ENCODE measurements around the gene BOD1L2. TPM values are rescaled to one million over a fixed set of nuclear protein-coding genes. Genes with fewer than 3 reads are reported as not detected.

BOD1L2 gene
- total RNA-seq, 1 donor from 2014 or later: not detected

- intact Hi-C loops (cut with micrococcal nuclease): no loop called here
- H3K27me3 Mint-ChIP-seq (ENCODE audit: insufficient read depth): no peaks in the 10 kb centered on the region
- no peaks in the 10 kb centered on the region for H3K36me3 Mint-ChIP-seq (ENCODE audit: low read depth)
- no peak overlapping the region for H3K4me3 Mint-ChIP-seq
- no peaks in the 10 kb centered on the region for H3K9me3 Mint-ChIP-seq
- H3K4me1 Mint-ChIP-seq (ENCODE audit: low read depth): no peaks in the 10 kb centered on the region
- no peak overlapping the region for H3K27ac Mint-ChIP-seq
- DNase-seq (ENCODE audit: low spot score): no peak
These were observed 11.2 kb upstream of the BOD1L2 start for GRCh38 chr18:57135699-57136098.

- H3K27ac Mint-ChIP-seq: no peak overlapping the region
- no peak overlapping the region for H3K4me3 Mint-ChIP-seq
- no peaks in the 10 kb centered on the region for H3K9me3 Mint-ChIP-seq
- H3K36me3 Mint-ChIP-seq (ENCODE audit: low read depth): no peaks in the 10 kb centered on the region
- H3K4me1 Mint-ChIP-seq (ENCODE audit: low read depth): no peaks in the 10 kb centered on the region
- no peaks in the 10 kb centered on the region for H3K27me3 Mint-ChIP-seq (ENCODE audit: insufficient read depth)
- DNase-seq (ENCODE audit: low spot score): no peak
- intact Hi-C loops (cut with micrococcal nuclease): no loop called here
These were observed 9.0 kb upstream of the BOD1L2 start for GRCh38 chr18:57137847-57138246.

- DNase-seq (ENCODE audit: low spot score): no peak
- Mint-ChIP-seq H3K36me3 (ENCODE audit: low read depth) (no peaks in the 10 kb centered on the region), H3K27me3 (ENCODE audit: insufficient read depth) (no peaks in the 10 kb centered on the region), H3K27ac (no peak overlapping the region), H3K9me3 (no peaks in the 10 kb centered on the region), H3K4me3 (no peak overlapping the region), H3K4me1 (ENCODE audit: low read depth) (no peaks in the 10 kb centered on the region)
- intact Hi-C loops (cut with micrococcal nuclease): no loop called here
These were observed 5.4 kb upstream of the BOD1L2 start for GRCh38 chr18:57141208-57142129.

GRCh38 chr18:57142324-57142723 lies 4.6 kb upstream of the BOD1L2 start:
- Mint-ChIP-seq H3K27ac (no peak overlapping the region), H3K9me3 (no peaks in the 10 kb centered on the region), H3K4me3 (no peak overlapping the region), H3K36me3 (ENCODE audit: low read depth) (no peaks in the 10 kb centered on the region), H3K27me3 (ENCODE audit: insufficient read depth) (no peaks in the 10 kb centered on the region), H3K4me1 (ENCODE audit: low read depth) (no peaks in the 10 kb centered on the region)
- DNase-seq (ENCODE audit: low spot score): no peak
- intact Hi-C loops (cut with micrococcal nuclease): no loop called here

- Mint-ChIP-seq H3K9me3 (no peaks in the 10 kb centered on the region), H3K27ac (no peak overlapping the region), H3K4me3 (no peak overlapping the region), H3K27me3 (ENCODE audit: insufficient read depth) (no peaks in the 10 kb centered on the region), H3K4me1 (ENCODE audit: low read depth) (no peaks in the 10 kb centered on the region), H3K36me3 (ENCODE audit: low read depth) (no peaks in the 10 kb centered on the region)
- no peak for DNase-seq (ENCODE audit: low spot score)
- intact Hi-C loops (cut with micrococcal nuclease): no loop called here
These were observed 3.6 kb upstream of the BOD1L2 start for GRCh38 chr18:57143265-57143664.

GRCh38 chr18:57148263-57148662 lies 1.4 kb downstream of the BOD1L2 start:
- intact Hi-C loops (cut with micrococcal nuclease): no loop called here
- DNase-seq (ENCODE audit: low spot score): no peak
- H3K4me1 Mint-ChIP-seq (ENCODE audit: low read depth): no peaks in the 10 kb centered on the region
- H3K9me3 Mint-ChIP-seq: no peaks in the 10 kb centered on the region
- peaks cover 13% of the 10 kb centered on the region for H3K27me3 Mint-ChIP-seq (ENCODE audit: insufficient read depth)
- no peaks in the 10 kb centered on the region for H3K36me3 Mint-ChIP-seq (ENCODE audit: low read depth)
- no peak overlapping the region for H3K27ac Mint-ChIP-seq
- H3K4me3 Mint-ChIP-seq: no peak overlapping the region

- no peak overlapping the region for H3K27ac Mint-ChIP-seq
- no peak for DNase-seq (ENCODE audit: low spot score)
- H3K9me3 Mint-ChIP-seq: no peaks in the 10 kb centered on the region
- peaks cover 13% of the 10 kb centered on the region for H3K27me3 Mint-ChIP-seq (ENCODE audit: insufficient read depth)
- no peak overlapping the region for H3K4me3 Mint-ChIP-seq
- no peaks in the 10 kb centered on the region for H3K36me3 Mint-ChIP-seq (ENCODE audit: low read depth)
- H3K4me1 Mint-ChIP-seq (ENCODE audit: low read depth): no peaks in the 10 kb centered on the region
- intact Hi-C loops (cut with micrococcal nuclease): no loop called here
These were observed 2.2 kb downstream of the BOD1L2 start for GRCh38 chr18:57149051-57149450.

- Mint-ChIP-seq H3K27me3 (ENCODE audit: insufficient read depth) (peaks cover 13% of the 10 kb centered on the region), H3K4me3 (no peak overlapping the region), H3K9me3 (no peaks in the 10 kb centered on the region), H3K36me3 (ENCODE audit: low read depth) (no peaks in the 10 kb centered on the region), H3K27ac (no peak overlapping the region), H3K4me1 (ENCODE audit: low read depth) (no peaks in the 10 kb centered on the region)
- intact Hi-C loops (cut with micrococcal nuclease): no loop called here
- DNase-seq (ENCODE audit: low spot score): no peak
These were observed 2.6 kb downstream of the BOD1L2 start for GRCh38 chr18:57149531-57149930.

GRCh38 chr18:57150081-57150480 lies 3.2 kb downstream of the BOD1L2 start:
- no peak overlapping the region for H3K4me3 Mint-ChIP-seq
- H3K4me1 Mint-ChIP-seq (ENCODE audit: low read depth): no peaks in the 10 kb centered on the region
- no peaks in the 10 kb centered on the region for H3K9me3 Mint-ChIP-seq
- no peaks in the 10 kb centered on the region for H3K36me3 Mint-ChIP-seq (ENCODE audit: low read depth)
- intact Hi-C loops (cut with micrococcal nuclease): no loop called here
- no peak for DNase-seq (ENCODE audit: low spot score)
- no peak overlapping the region for H3K27ac Mint-ChIP-seq
- peaks cover 13% of the 10 kb centered on the region for H3K27me3 Mint-ChIP-seq (ENCODE audit: insufficient read depth)

GRCh38 chr18:57150828-57151227 lies 3.9 kb downstream of the BOD1L2 start:
- Mint-ChIP-seq H3K9me3 (no peaks in the 10 kb centered on the region), H3K4me1 (ENCODE audit: low read depth) (no peaks in the 10 kb centered on the region), H3K27ac (no peak overlapping the region), H3K27me3 (ENCODE audit: insufficient read depth) (peaks cover 13% of the 10 kb centered on the region), H3K36me3 (ENCODE audit: low read depth) (no peaks in the 10 kb centered on the region), H3K4me3 (no peak overlapping the region)
- DNase-seq (ENCODE audit: low spot score): no peak
- intact Hi-C loops (cut with micrococcal nuclease): no loop called here

GRCh38 chr18:57154191-57154830 lies 7.4 kb downstream of the BOD1L2 start:
- intact Hi-C loops (cut with micrococcal nuclease): no loop called here
- H3K9me3 Mint-ChIP-seq: no peaks in the 10 kb centered on the region
- H3K27ac Mint-ChIP-seq: no peak overlapping the region
- H3K4me1 Mint-ChIP-seq (ENCODE audit: low read depth): no peaks in the 10 kb centered on the region
- no peak for DNase-seq (ENCODE audit: low spot score)
- no peak overlapping the region for H3K4me3 Mint-ChIP-seq
- peaks cover 6% of the 10 kb centered on the region for H3K27me3 Mint-ChIP-seq (ENCODE audit: insufficient read depth)
- no peaks in the 10 kb centered on the region for H3K36me3 Mint-ChIP-seq (ENCODE audit: low read depth)

GRCh38 chr18:57164401-57164800 lies 17.5 kb downstream of the BOD1L2 start:
- Mint-ChIP-seq H3K36me3 (ENCODE audit: low read depth) (no peaks in the 10 kb centered on the region), H3K27ac (no peak overlapping the region), H3K9me3 (no peaks in the 10 kb centered on the region), H3K4me1 (ENCODE audit: low read depth) (no peaks in the 10 kb centered on the region), H3K4me3 (no peak overlapping the region), H3K27me3 (ENCODE audit: insufficient read depth) (no peaks in the 10 kb centered on the region)
- intact Hi-C loops (cut with micrococcal nuclease): no loop called here
- DNase-seq (ENCODE audit: low spot score): no peak

- H3K4me1 Mint-ChIP-seq (ENCODE audit: low read depth): no peaks in the 10 kb centered on the region
- intact Hi-C loops (cut with micrococcal nuclease): no loop called here
- H3K27ac Mint-ChIP-seq: no peak overlapping the region
- no peaks in the 10 kb centered on the region for H3K9me3 Mint-ChIP-seq
- no peak for DNase-seq (ENCODE audit: low spot score)
- no peaks in the 10 kb centered on the region for H3K27me3 Mint-ChIP-seq (ENCODE audit: insufficient read depth)
- H3K4me3 Mint-ChIP-seq: no peak overlapping the region
- no peaks in the 10 kb centered on the region for H3K36me3 Mint-ChIP-seq (ENCODE audit: low read depth)
These were observed 20.9 kb downstream of the BOD1L2 start for GRCh38 chr18:57167617-57168308.
